GM19455 (cell line): ENCODE data around the gene KRT82.
"Not testable (repeated sequence)": the region's sequence is repeated elsewhere in the genome, so short reads cannot be mapped to it uniquely, and the experiment has no call there.

Experiments
- ATAC-seq: cut with Tn5 transposase; IDR thresholded peaks from one replicate; pipeline ENCODE4 v1.9.1; 2021; ENCODE audit not compliant: unreplicated experiment

KRT82 gene

DNA sequence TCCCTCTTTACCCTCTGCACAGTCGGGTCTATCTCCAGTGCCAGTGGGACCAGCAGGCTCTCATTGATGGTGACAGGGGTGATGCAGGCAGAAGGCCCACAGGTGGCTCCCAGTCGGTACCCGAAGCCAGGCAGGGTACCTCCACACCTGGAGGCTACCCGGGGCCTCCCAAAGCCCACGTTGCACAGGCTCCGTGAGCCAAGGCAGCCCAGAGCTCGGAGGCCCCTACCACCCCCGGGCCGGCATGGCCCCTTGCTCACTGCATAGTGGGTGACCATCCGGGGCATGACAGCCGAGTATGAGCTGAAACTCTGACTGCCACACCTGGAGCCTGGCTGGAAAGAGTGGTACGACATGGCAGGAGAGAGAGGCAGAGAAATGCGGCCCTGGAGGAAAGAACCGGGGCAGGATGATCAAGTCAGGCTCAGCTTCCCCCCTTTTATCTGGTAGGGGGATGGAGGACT lies at the start of gene KRT82:
TSS of gene KRT82 (minus strand) at position 414 of the 464 bp plus-strand sequence. CDS start at position 356, 58 bp downstream.
- ATAC-seq, result no peak

- ATAC-seq, result no peak
Measured at GRCh38 chr12:52455821-52456220, 49.7 kb upstream of the KRT82 start.

GRCh38 chr12:52454411-52455201 lies 48.5 kb upstream of the KRT82 start:
- no peak for ATAC-seq

- ATAC-seq, result no peak
Measured at GRCh38 chr12:52452101-52452500, 46.0 kb upstream of the KRT82 start, which contains the start of gene KRT6B. Gene KRT6B (minus strand): TSS chr12:52452146. CDS start chr12:52452078, 68 bp downstream.

DNA sequence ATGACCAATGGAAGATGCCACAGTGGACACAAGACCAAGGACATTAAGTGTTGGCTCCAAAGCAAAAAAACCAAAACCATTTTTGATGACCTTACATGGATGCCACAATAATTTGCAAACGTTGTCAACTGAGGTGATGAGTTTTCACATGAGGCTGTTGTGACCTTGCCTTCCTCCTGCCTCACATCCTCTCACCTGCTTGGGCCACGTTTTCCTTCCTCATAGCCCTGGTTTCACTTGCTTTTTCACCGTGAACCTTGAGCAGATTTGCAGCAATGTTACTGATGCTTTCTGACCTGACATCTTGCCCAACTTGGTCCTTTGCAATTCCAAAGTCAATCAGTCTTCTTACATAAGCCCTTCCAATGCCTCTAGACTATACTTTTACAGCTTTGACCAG lies 42.1 kb upstream of the KRT82 start:
- ATAC-seq, result no peak

GRCh38 chr12:52447196-52447595 lies 41.1 kb upstream of the KRT82 start:
- not testable (repeated sequence) for ATAC-seq

GRCh38 chr12:52446367-52447045 lies 40.4 kb upstream of the KRT82 start:
- ATAC-seq, result no peak

DNA sequence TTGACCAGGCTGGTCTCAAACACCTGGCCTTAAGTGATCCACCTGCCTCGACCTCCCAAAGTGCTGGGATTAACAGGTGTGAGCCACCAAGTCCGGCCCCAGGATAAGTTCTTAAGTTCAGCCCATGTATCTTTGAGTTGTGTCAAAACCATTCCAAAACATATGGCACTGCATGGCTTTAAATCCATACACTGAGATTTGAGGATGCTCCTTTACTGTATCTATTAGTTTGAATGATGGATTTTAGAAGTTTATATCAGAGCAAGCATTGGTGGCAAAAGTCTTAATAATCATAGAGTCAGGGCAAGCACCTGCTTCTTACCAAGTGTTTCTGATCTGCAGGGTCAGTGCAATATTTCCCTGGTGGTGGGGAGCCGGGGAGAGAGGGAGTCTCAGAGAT lies 39.7 kb upstream of the KRT82 start:
- no peak for ATAC-seq

GRCh38 chr12:52444647-52445595 lies 38.8 kb upstream of the KRT82 start:
- no peak for ATAC-seq

DNA sequence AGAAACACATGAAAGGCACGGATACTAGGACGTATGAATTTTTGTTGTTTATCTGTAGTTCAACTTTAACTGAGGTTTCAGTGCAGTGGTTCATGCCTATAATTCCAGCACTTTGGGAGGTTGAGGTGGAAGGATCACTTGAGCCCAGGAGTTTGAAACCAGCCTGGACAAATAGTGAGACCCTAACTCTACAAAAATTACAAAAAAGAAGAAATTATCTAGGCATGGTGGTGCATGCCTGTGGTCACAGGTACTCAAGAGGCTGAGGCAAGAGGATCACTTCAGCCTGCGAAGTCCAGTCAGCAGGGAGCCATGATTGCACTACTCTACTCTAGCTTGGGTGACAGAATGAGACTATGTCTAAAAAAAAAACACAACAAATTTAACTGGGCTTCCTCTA lies 37.8 kb upstream of the KRT82 start:
- no peak for ATAC-seq

DNA sequence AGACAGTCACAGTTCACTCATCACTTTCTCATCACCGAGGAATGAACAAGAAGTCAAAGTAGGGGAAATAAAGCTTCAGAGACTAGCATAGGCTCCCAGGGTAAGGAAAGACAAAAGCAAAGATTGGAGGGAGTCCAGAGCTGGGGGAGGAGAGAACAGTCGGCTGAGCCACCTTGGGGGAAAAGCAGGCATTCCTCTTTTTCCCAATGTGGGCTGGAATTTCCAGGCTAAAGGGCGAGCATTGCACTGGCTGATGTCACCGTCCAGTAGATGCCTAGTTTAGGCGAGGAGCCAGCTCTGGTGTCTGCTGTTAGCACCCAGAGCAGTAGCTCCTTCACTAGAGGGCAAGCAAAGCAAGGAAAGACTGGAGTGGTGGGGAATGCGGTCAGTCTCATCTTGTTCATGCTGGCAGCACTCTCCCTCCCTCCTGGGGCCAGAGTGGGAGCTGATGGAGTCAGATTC lies 36.5 kb upstream of the KRT82 start:
- no peak for ATAC-seq

DNA sequence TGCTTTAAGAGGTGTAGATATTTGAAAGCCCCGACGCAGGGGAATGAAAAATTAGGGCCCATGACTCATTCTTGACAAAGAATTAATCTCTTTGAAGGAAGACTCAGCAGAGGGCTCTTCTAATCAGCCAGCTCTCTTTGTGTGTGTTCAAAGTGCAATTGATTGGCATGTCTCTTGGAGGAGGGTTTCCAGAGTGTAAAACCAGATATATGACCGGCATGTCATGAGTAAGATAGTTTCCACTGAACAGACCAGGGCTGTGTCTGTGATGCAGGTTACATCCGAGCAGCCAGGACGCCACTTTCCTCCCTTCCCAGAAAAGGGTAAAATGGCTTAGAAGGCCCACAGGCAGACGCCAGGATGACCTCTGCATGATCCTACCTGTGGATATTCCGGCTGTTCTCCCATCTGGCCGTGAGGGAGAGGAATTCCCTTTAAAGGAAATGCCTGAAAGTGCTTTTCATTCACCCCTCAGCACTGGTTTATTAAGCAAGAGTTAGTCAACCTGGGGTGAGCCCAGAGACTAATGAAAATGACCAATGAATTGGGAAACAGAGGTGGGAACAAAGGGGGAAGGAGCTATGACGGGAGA lies 35.3 kb upstream of the KRT82 start:
- no peak for ATAC-seq

DNA sequence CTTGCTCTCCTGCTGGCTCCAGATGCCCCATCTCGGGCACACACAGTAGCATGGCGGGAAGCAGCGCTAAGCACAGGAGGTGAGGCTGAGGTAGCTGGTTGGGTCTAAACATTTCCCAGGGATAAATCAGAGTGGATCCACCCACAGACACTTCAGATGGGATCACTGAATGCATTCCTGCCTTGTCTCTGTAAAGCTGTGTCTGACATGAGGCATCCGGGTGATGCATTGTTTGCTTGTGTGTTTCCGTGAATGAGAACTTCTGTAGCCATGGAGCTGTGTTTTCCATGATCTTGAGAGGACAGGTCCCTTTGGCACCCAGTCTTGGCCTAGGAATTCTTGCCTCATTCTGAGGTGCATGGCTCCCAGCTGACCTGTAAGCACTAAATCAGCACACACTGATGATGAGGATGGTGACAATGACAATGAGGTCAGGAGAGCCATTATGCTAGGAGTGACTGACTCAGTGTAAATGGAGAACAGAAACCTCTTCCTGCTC lies 34.7 kb upstream of the KRT82 start:
- ATAC-seq, result no peak

DNA sequence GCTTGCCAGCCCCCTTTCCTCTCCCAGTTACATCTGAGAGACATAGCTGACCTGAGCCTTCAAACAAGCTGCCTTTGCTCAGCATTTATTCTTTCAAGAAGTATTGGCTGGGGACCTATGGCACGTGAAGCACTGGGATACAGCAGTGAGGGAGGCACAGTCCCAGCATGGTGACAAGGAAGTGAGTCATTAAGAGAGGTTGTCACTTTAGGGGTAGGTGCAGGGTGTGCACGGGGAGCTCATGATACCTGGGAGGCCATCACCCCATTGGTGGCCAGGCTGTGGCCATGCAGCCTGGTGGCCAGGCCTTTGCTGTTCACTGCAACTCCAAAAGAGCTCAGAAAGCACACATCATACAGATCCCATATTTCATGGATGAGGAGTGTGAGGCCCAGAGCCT lies 33.7 kb upstream of the KRT82 start:
- no peak for ATAC-seq

DNA sequence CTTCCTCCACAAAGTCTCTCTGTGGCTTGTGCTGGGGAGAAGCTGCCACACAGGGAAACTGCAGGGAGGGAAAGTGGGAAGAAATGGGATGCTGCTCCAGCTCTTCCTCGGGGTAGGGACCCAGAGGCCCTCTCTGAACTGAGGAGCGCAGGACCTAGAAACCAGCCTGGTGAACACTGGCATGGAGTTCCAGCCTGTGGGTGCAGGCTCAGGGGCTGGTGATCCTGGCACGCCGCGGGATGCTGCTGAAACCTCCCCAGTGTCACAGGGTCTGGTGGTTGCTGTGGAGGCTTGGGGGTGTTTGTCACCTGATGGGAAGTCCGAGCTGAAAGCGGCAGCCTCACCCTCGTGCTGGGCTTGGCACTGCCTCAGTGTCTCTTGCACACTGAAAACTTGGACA lies 33.3 kb upstream of the KRT82 start:
- ATAC-seq, result no peak

- ATAC-seq, result no peak
Measured at GRCh38 chr12:52438305-52439301, 32.5 kb upstream of the KRT82 start.

GRCh38 chr12:52437508-52437907 lies 31.4 kb upstream of the KRT82 start:
- ATAC-seq, result no peak

DNA sequence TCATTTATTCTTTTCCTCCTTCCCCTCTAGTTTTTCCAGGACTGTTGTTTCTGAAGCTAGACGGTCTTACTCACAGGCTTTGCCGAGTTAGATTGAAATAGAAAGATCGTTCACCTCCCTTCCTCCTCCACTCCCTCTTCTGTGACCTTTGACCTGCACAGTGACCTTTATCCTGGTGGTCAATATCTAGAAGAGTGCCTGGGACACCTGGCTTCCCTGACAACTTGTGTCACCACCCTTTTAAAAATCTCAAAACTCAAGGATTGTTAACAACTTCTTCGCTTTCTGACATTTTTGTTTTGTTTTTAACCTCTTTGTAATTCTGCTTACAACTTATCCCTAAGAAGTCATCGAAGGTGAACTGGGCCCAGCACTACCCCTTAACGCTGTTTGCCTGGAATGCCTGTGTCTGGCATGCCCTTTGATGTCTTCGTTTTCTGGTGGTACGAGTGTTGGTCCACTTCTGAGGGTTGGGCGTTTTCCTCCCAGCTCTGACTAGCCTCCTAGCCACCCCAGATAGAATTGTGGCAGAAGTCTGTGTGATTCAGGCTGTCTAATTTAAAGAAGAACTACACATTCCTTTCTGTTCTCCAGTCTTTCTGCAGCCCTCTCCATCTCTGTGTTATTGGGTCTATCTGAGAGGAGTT lies 30.8 kb upstream of the KRT82 start:
- ATAC-seq, result no peak
